SH-SY5Y (cell line): ENCODE data around the gene MALRD1.

Experiments
- GATA2 ChIP-seq: IDR thresholded peaks from 2 replicates; pipeline ENCODE4 v1.6.1; 2011; ENCODE audit warnings: mild to moderate bottlenecking, low read depth, low read length
- GATA3 ChIP-seq: IDR thresholded peaks from 2 replicates; pipeline ENCODE4 v1.6.1; 2011; ENCODE audit warnings: low read depth, mild to moderate bottlenecking, low read length, moderate library complexity

MALRD1 gene

DNA sequence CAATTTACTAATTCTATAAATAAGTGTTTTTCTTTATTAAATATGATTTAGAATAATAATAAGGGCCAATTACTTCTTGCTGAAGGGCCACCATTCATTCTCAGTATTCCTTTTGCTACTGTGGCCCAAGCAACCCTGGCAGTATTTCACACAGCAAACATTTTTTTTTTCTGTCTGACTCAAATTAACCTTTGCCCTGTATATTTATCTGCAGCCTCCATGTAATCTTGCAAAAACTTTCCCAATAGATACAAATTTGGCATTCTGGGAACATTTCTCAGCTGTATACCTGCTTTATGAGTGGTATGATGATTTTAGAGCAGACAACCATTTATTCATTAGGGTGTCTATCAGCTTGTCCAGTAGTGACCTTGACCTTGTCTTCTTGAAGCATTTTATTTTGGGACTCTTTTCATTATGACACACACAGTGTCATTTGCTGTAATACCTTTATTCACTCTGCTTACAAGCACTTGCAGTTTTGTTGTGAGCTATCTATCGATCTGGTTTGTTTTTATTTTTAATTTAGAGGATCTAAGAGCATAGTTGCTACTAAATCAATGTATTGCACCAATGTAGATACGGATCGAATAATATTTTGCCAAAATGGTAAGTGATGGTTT, 607.9 kb downstream of the MALRD1 start:
- TF ChIP-seq GATA2 (no peak), GATA3 (no peak)

DNA sequence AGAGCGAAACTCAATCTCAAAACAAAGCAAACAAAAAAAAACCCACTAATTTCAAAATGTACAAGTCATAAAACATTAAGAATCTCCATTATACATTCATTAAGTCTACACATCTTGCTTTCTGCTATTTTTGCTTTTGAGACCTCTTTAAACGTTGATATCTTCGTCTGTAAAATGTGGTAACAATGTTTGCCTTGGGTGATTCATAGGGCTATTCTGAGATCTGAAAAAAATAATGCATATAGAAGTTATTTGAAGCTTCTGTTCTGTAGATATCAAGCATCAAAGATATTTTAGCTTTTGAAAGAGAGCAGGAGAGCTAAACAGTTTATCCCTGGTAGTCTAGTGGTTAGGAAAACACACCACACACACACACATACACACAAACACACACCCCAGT, 609.5 kb downstream of the MALRD1 start:
- TF ChIP-seq GATA3 (no peak), GATA2 (no peak)

- TF ChIP-seq GATA2: no peak
- TF ChIP-seq GATA3: no peak
Measured at GRCh38 chr10:19658622-19659233, 610.1 kb downstream of the MALRD1 start.

DNA sequence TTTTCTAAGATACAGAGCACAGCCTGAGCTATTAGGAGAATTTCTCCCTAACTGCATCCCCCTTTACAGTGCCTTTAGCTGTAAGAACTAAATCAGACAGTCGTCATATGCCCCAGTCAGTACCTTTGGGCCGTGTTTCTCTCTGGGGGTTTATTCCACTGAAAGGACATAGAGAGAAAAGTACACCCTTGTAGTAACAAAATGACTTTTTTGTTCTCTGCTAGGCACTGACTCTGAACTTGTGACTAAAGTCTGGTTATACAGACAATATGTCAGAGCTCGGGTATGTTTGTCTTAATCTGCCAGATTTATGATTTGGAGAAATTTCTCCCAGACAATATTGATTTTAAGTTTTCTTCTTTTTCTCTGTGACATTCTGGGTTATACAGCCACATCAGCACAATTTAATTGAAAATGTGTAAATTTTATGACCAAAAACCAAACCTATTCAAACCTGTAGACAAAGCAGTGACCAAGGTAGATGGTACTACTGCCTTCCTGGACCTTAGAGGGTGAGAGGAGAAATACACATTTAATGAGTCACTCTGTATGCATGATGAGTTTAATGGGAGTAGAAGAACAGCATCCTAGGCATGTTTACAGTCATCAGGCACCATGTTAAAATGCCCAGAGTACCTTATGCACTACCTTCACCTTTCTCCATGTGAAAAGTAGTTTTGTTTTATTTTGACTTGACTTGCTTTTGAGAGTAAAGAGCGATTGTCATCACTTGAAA, 611.5 kb downstream of the MALRD1 start:
- TF ChIP-seq GATA2 (no peak), GATA3 (no peak)

- TF ChIP-seq GATA3 (no peak), GATA2 (no peak)
Measured at GRCh38 chr10:19663344-19663743, 614.7 kb downstream of the MALRD1 start.

- TF ChIP-seq GATA2 (no peak), GATA3 (no peak)
Measured at GRCh38 chr10:19668116-19668515, 619.5 kb downstream of the MALRD1 start.

- TF ChIP-seq GATA2 (no peak), GATA3 (no peak)
Measured at GRCh38 chr10:19676063-19676462, 627.5 kb downstream of the MALRD1 start.

DNA sequence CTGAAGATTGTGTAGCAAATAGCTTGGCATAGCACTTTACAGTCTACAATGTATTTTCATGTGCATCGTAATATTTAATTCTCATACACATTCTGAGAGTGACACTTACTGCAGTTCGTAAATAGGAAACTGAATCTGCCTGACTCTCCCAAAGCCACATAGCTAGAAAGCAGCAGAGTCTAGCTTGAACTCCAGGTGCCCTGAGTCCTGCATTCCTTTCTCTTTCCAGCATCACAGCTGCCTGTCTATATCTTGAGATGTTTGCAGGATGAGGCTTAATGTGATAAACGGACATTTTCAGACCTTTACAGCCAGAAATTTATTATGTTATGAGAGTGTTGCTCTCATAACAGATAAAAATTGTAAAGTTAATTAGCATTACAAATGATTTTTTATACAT, 634.8 kb downstream of the MALRD1 start:
- TF ChIP-seq GATA2 (no peak), GATA3 (no peak)

DNA sequence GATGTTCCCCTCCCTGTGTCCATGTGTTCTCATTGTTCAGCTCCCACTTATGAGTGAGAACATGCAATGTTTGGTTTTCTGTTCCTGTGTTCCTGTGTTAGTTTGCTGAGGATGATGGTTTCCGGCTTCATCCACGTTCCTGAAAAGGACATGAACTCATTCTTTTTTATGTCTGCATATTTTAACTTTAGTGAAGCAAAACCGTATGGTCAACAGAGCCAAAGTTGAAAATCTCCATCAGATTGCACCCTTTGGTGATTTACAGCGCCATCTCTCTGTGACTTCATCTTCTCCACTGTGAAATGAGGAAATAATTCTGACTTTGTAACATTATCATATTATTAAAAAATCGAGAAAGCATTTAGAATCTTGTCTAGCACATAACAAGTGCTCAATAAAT, 635.4 kb downstream of the MALRD1 start:
- no peak for TF ChIP-seq GATA2
- TF ChIP-seq GATA3: no peak

DNA sequence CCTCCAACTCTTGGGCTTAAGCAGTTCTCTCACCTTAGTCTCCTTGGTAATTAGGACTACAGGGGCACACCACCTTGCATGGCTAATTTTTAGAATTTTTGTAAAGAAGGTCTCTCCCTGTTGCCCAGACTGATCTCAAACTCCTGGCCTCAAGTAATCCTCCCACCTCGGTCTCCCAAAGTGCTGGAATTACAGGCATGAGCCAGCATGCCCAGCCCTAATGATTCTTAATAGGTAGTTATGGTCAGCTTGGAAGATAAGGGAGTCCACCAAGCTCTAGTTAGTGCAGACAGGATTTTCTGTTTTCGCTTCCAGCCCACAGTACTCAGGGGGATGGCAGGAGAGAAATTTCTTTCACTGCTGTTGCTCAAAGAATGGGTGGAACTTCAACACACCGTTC, 639.7 kb downstream of the MALRD1 start:
- TF ChIP-seq GATA2 (no peak), GATA3 (no peak)

GRCh38 chr10:19689231-19689630, 640.6 kb downstream of the MALRD1 start:
- TF ChIP-seq GATA2 (no peak), GATA3 (no peak)

GRCh38 chr10:19699299-19699698, 650.7 kb downstream of the MALRD1 start:
- TF ChIP-seq GATA3 (no peak), GATA2 (no peak)

DNA sequence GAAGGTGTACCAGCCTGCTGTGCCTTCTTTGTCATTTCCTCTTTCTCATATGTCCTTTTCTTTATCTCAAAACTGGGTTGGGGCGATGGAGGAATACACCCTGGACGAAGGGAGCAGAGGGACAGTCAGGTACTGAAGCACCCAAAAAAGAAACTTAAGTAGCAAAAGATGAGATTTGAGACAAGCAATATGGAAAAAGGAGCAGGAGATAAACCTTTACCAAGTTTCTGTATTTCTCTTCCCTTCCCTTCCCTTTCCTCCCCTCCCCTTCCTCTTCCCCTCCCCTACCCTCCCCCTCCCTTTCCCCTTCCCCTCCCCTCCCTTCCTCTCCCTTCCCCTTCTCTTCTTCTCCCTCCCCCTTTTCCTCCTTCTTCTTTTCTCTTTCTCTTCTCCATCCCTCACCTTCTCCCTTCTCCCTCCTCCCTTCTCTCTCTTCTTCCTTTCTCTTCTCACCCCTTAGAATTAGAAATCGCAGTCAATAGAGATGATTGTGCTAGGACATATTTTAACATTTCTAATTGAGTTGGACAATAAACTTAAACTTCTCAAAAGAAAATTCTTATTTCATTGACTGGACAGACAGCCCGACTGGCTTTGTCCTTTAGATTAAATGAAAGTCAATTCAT, 652.9 kb downstream of the MALRD1 start:
- TF ChIP-seq GATA3 (no peak), GATA2 (no peak)

DNA sequence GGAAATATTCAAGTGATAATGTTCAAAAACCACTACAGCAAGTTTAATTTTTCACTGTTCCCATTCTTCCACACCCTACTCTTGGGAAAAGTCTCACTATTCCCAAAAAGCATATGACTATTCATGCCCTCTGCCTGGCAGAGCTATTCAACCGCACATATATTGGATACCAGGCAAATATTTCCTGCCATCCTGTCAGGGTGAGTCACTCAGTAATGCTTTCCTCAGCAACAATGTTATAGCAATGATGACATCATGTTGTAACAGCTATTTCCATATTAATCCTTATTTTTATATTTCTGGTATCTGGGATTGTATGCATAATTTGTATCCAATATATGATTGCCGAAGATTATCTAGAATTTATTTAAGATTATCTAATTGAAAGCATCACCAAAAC, 653.6 kb downstream of the MALRD1 start:
- TF ChIP-seq GATA2 (no peak), GATA3 (no peak)
